ENCODE data around the gene FBXO17.

FBXO17 gene

DNA sequence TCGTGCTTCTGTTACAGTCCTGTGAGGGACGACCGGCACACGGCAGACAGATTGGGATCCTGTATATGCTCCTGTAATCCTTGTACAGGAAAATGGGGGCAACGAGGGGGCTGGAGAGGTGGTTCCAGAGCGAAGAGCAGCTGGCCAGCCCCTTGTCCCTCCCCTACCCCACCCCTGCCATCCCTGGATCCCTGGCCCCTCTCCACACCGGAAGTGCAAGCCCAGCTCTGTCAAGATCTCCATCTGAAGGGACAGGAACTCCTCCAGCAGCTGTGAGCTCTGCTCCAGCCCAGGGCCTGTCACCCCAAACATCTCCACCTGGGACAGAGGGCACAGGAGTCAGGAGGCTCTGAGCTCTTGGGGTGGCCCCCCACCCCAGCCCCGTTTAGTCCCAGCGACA lies 58.0 kb downstream of the FBXO17 start:
- DNase-seq (ENCODE audit: low spot score), result no peak

DNA sequence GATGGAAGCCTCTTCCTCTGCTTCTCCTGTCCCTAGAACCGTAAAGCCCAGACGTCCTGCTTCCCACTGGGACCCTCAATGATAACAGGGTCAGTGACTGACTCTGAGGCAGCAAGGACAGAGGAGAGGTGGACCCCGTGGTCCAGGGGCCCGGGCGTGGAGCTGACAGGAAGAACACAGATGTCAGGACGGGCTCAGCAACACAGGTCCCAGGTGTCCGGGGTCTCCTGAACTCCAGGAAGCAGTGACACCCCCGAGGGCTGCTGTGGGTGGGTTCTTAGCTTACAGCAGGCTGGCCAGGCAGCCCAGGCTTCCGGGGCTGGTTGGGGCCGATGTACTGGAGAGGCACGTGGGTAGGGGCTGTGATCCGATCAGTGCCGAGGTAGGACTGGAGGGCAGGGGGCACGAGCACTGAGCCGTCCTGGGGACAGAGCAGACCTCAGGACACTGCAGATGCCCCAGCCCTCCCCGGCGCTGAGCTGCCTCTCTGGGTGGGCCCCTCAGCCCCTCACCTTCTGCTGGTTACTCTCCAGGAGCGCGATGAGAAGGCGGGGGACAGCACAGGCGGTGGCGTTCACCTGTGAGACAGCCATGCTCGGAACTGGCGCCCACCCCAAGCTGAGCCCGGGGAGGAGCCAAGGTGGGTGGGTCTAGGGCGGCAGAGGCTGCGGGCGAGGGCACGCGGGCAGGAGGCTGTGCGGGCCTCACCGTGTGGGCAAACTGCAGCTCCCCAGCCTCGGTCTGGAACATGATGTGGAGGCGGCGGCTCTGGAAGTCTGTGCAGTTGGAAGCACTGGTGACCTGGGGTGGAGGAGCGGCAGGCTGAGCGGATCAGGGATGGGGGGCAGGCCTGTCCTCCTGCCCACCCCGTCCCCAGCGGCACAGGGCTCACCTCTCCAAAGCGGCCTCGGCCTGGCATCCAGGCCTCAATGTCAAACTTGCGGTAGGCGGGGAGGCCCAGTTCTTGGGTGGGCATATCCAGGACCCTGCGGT lies 59.9 kb downstream of the FBXO17 start:
- DNase-seq (ENCODE audit: low spot score), result no peak

DNA sequence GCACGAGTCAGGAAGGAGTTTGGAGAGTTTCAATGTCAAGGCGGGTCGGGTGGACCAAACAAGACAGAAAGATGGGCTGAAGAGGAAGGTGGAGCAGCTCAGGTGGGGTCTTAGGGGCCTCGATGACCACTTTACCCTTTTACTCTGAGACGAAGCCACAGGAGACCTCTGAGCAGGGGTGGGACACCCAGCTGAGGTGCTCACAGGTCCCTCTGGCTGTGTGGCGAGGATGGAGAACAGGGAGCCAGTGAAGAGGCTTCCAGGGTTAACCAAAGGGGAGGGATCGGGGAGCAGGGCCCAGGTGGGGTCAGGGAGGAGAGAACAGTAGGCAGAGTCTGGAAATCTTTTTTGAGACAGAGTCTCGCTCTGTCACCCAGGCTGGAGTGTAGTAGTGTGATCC lies 61.6 kb downstream of the FBXO17 start:
- no peak for DNase-seq (ENCODE audit: low spot score)

DNA sequence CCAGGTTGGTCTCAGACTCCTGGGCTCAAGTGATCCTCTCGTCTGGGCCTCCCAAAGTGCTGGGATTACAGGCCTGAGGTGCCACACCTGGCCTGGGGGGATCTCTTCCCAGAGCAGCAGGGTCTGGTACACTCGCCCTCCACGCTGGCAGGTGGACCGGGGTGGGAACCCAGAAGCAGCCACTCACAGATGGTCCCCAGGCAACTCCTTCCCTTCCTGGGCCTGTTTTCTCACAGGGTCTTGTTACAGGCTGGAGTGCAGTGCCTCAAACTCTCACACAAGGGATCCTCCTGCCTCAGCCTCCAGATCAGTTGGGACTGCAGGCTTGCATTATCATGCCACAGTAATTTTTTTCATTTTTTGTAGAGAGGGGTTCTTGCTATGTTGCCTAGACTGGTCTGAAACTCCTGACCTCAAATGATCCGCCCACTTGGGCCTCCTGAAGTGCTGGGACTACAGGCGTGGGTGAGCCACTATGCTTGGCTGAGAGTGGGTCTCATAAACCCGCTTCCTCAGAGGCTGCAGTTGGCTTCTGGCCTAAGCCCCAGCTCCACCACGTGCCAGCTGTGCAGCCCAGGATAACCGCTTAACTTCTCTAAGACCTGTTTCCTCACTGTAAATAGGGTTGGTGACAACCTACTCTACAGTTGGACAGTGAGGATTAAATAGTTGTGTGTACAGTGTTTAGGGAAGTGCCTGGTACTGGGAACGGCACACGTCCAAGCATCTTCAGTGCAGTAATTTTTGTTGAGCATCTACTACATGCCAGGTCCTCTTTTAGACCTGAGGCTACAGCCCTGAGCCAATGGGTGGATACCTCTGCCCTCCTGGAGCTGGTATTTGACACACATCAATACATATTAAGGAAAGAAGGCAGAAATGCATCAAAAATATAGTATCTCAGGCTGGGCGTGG lies 62.7 kb downstream of the FBXO17 start:
- DNase-seq (ENCODE audit: low spot score), result no peak

DNA sequence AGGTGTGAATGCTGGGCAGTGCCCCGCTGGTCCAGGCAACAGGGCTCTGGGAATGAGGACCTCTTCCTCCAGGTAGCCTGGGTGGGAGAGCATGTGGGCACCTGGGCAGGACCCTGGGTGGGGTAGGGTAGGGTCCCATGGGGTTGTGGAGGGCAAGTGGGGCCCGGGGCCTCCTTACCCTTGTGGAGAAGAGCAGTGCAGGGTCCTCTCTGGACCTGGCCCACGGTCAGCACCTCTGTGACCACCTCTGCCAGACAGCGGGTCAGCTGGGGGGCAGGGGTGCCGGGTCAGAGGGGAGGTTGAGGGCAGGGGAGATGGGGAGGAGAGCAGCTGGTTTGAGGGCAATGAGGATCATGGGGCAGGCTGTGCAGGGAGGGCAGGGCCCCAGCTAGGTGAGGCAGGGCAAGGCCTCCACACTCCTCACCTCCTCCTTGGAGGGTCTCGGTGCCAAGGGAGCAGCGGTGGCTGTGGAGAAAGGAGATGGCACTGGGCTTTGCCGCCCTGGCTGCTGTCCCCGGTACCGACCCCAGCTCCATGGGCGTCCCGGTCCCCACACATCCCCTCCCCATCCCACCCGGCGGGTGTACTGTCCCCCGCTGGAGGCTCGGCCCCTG lies 64.0 kb downstream of the FBXO17 start:
- no peak for DNase-seq (ENCODE audit: low spot score)

DNA sequence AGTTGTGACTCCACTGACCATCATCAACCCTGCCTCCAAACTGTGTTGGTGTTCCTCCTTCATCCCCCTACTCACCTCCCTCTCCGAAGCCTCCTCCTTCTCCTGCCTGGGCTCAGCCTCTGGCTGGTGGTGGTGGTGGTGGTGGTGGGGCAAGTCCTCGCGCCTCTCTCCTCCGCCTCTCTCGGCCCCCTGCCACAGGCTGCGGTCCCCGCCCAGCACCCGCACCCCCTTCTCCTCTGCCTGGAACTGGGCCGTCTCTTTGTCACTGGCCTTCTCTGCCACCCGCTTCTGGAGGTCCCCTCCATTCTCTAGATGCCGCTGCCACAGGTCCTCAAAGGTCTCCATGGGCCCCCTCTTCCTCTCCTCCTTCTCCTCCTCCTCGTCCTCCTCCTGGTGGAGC lies 65.1 kb downstream of the FBXO17 start:
- no peak for DNase-seq (ENCODE audit: low spot score)

DNA sequence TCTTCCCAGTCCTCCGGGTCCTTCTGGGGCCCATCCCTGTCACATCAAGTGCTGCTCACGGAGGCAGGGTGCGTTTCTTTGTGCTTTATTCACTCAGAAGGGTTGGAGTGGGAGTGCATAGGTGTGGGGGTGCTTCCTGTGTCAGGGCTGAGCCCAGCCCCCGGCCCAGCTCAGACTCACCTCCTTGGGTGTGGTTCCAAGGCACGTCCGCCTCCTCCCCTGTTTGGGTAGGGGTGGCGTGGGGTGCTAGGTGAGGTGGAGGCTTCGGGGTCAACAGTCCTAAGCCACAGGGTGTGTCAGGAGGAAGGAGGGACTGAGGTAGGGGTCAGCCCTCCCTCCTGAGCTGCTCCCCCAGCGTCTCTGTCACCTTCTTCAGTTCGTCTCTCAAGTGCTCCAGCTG lies 66.6 kb downstream of the FBXO17 start:
- DNase-seq (ENCODE audit: low spot score), result no peak

DNA sequence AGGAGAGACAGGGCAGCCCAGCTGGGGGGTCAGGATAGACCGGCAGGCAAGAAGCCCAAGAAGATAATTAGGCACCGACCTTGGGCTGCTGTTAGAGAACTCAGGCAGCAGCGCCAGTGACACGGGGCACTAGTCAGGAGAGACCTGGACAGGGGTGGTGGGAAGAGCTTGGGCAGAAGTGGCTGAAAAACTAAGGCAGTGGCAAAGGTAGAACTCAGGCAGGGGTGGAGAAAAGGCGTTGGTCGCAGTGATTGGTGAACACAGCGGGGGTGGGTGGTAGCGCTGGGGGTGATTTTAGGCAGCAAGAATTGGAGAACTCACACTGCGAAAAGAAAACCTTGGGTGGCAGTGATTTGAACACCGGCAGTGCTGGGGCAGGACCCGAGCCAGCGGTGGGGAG lies 67.9 kb downstream of the FBXO17 start:
- DNase-seq (ENCODE audit: low spot score), result no peak

DNA sequence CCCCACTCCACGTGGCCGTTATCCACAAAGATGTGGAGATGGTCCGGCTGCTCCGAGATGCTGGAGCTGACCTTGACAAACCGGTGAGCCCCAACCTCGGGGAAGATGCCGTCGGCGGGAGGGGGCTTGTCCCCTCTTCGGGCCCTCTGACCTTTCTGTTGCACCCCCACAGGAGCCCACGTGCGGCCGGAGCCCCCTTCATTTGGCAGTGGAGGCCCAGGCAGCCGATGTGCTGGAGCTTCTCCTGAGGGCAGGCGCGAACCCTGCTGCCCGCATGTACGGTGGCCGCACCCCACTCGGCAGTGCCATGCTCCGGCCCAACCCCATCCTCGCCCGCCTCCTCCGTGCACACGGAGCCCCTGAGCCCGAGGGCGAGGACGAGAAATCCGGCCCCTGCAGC lies 68.3 kb downstream of the FBXO17 start:
- no peak for DNase-seq (ENCODE audit: low spot score)

DNA sequence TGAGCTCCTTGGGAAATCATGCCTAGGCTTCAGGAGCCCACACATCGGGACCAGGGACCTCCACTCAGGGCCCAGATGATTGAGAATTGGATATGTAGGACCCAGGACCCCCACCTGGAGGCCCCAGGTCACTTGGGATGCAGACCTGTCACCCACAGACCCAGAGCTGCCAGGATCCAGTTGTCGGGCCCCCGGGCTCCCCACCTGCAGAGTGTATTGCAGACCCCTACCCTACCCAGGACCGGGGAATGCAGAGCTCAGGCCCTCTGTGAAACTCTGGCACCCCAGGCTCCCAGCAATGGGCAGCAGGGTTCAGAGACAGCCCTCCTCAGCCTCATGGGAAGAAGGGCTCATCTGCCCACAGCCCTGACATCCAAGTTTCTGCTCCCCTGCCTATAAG lies 69.9 kb downstream of the FBXO17 start:
- DNase-seq (ENCODE audit: low spot score), result no peak

DNA sequence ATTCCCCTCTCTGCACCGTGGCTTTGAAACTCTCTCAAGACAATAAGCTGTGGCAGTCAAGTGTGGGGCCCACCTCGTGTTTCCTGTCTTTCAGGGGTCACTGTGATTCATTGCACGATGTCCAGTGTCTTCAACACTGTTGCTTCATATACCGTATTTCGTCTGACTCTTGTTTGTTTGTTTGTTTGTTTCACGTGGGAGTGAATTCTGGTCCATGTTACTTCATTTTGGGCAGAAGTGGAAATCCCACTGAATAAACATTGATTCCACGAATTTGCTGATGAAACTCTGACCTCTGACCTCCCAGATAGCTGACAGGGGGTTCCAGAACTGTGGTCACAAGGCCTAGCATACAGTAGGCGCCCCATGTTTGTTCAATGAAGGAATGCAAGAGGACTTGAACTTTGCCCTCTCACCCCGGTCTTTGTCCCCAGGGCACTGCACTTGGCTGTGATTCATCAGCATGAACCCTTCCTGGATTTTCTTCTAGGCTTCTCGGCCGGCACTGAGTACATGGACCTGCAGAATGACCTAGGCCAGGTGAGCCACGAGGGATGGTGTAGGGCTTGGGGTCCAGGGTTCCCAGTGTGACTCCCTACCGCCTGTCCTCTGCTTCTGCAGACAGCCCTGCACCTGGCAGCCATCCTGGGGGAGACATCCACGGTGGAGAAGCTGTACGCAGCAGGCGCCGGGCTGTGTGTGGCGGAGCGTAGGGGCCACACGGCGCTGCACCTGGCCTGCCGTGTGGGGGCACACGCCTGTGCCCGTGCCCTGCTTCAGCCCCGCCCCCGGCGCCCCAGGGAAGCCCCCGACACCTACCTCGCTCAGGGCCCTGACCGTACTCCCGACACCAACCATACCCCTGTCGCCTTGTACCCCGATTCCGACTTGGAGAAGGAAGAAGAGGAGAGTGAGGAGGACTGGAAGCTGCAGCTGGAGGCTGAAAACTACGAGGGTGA lies 70.7 kb downstream of the FBXO17 start:
- no peak for DNase-seq (ENCODE audit: low spot score)

DNA sequence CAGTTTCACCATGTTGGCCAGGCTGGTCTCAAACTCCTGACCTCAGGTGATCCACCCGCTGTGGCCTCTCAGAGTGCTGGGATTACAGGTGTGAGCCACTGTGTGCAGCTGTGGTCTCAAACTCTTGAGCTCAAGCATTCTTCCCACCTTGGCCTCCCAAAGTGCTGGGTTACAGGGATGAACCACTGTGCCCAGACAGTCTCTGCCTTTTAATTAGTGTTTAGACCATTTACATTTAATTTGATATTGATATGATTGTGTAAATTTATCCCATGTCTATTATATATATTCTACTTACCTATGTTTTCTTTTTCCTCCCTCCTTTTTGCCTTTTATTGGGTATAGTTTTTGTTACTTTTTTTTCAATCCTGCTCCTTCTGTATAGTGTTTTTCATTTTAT lies 73.9 kb downstream of the FBXO17 start:
- DNase-seq (ENCODE audit: low spot score), result no peak

DNA sequence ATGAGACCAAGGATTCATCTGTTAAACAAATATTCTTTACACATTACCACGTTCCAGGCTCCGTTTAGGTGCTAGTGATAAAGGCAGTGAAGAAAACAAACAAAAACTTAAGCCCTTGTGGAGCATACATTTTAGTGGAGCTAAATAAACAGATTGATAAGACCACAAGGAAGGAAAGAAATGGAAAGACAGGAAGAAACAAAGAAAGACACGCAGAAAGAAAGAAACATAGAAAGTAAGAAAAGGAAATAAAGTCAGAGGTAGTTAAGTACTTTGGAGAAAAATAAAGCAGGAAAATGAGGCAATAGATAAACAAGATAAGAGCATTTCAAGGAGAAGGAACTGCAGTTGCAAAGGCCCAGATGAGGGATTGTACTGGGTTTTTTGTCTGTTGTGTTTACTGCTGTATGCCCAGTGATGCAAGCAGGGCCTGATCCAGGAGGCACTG lies 74.8 kb downstream of the FBXO17 start:
- no peak for DNase-seq (ENCODE audit: low spot score)

DNA sequence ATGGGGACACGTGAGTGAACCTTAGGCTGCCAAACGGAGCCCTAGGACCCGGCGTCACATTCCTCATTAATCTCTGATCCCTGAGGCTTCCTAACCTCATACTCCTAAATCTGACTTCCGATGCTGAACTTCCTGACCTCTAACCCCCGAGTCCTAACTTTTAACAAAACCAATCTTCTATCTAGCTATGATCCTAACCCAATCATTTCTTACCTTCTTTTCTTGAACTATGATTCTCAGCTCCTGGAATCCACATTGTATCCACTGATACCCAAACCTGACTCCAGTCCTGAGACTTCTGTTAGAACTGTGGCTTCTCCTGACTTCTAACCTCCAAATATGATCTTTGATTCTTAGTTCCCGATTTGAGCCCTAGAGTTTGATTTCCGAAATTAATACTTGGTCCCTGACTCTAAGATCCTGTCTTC lies 75.3 kb downstream of the FBXO17 start:
- DNase-seq (ENCODE audit: low spot score), result no peak

DNA sequence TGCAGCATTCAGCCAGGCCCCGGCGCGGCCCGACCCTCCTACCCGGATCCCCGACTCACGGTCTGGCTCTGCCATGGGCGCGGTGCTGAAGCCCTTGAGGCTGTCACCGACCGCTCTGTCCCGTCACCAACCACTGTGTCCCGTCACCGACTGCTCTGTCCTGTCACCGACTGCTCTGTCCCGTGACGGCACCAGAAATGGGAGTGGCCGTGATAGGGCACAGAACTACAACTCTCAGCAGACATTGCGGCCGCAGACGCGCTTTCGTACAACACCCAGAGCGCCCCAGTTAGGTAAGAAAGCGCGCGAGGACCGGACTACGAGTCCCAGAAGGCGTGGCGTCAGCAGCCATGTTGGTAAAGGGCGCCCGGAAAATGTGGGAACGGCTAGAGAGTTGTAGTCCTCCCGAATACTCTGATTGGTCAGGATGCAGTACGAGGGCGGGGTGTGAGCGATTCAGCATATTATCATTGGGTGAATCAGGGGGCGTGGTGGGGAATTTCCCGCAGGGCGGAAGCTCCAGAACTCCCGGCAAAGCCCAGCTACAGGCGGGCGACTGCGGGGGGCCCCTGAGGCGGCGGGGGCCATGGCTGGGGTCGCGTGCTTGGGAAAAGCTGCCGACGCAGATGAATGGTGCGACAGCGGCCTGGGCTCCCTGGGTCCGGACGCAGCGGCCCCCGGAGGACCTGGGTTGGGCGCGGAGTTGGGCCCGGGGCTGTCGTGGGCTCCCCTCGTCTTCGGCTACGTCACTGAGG lies 75.9 kb downstream of the FBXO17 start, which contains the start of the genes NFKBIB and SIRT2:
Gene NFKBIB (plus strand): TSS at position 523 of the 755 bp plus-strand sequence. CDS start 64 bp downstream, at position 587.
Gene SIRT2 (minus strand): TSS at position 172 of the 755 bp plus-strand sequence. CDS start 97 bp downstream, at position 75.
- peak; percentile 100 for DNase-seq (ENCODE audit: low spot score)

DNA sequence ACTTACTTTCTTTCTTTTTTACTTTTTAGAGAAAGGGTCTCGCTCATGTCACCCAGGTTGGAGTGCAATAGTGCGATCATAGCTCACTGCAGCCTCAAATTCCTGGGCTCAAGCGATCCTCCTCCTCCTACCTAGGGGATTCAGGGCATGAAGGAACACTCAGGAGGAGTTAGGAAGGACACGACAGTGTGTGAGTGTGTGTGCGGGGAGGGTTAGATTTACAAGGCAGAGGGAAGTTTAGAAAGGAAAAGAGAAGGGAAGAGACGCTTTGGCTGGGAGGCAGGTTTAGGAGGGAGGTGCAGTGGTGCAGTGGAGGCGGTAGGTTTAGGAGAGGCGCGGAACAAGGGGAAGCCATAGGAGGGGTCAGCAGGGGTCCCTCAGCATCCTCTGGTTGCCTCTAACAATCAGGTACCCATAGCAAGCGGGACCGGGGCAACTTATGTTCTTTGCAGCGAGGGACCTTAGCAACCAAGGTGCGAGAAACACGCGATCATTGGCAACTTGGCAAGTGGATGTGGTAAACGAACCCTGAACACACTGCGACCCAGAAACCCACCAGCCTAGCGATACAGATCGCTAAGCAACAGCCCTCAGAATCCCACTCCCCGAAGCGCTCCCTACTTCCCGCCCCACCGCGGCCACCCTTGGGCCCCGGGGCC lies 76.6 kb downstream of the FBXO17 start:
- peak; percentile 43 for DNase-seq (ENCODE audit: low spot score)

DNA sequence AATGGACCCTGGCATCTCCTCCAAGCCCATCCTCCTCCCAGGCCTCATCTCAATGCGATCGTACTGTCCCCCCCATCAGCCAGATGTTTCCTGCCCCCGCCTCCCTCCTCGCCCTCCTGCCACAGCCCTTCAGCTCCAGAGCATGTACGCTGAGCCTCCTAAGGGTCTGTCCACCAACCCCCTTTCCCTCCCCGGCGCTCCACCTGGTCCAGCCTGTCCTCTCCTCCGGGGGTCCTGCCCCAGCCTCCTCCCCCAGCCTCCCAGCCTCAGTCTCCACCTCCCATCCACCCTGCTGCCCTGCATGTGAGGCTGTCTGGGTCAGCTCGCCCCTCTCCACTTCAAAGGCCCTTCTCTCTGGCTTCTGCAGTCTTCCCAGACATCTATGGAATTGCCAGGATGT lies 80.6 kb downstream of the FBXO17 start:
- no peak for DNase-seq (ENCODE audit: low spot score)

DNA sequence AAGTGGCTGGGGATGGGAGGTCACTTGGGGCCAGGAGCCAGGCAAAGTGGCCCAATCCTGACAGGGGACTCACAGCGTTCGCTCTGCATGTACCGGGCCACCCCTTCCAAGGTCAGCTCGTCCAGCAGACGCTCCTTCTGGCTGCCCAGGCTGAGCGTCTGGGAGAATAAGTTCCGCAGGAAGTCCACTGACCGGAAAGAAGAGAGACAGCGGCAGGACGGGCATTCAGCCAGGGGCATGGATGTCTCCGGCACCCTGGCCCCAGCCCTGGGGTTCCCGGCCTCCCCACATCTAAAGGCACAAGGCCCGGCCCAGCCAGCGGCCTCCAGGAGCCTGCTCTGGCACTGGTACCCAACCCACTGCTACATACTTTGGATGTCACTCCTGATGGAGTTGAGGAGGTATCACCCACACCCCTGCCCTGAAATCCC lies 82.2 kb downstream of the FBXO17 start:
- no peak for DNase-seq (ENCODE audit: low spot score)

DNA sequence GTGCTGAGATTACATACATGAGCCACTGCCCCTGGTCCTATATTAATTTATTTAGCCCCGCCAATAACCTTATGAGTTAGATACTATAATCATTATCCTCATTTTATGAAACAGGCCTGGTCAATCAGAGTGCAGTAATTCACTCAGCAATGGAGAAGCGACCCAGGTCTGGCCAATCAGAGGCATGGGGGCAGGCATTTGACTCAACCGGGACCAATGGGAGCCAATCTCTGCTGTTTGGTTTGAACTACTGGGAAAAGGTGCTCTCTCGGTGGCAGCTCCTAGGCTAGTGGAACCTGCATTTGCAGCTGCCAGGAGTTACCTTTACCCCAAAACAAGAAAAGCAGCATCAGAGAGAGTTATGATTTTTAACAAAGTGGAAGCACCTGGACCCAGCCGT lies 82.7 kb downstream of the FBXO17 start:
- no peak for DNase-seq (ENCODE audit: low spot score)

All from globus pallidus (tissue), 1 donor.